IMR-90 (cell line): ENCODE results near the gene PIK3C2A. TPM values are rescaled to one million over a fixed set of nuclear protein-coding genes. Genes with fewer than 3 reads are reported as not detected.

Experiments
- ATAC-seq: fragments of 200-7000 bp; cut with Tn5 transposase; 2 replicates; pipeline ENCODE4 v1.9.1; 2020; ENCODE audit warnings: low read depth, mild to moderate bottlenecking, moderate library complexity
- BruUV-seq: library from RNA; stranded (reverse); fragments of 400-500 nt; replicated peaks from 2 replicates; lab custom pipeline; 2021; lab: Mats Ljungman, UMichigan
- CTCF ChIA-PET: fragments of 300-600 bp; formaldehyde crosslinking; extraction: SDS; loops from one replicate; lab custom pipeline; 2021; ENCODE audit warnings: antibody characterized with exemption; lab: Yijun Ruan, JAX
- POLR2A ChIA-PET: fragments of 300-600 bp; sonication (Branson Sonifier 250); formaldehyde crosslinking; loops from one replicate; lab custom pipeline; 2022; ENCODE audit warnings: antibody characterized with exemption; ENCODE audit not compliant: unreplicated experiment; lab: Charles Lee
- DNase-seq: peaks from one replicate; pipeline ENCODE4 v3.0.0; 2013
- H2AFZ ChIP-seq: replicated peaks from 2 replicates; pipeline ENCODE3; 2013; ENCODE audit warnings: low read length, mild to moderate bottlenecking; ENCODE audit not compliant: poor library complexity
- H2AK5ac ChIP-seq: 2 replicates; pipeline ENCODE4 v1.6.1; 2013; ENCODE audit warnings: low read depth, low read length, inconsistent platforms
- H2AK9ac ChIP-seq: replicated peaks from 2 replicates; pipeline ENCODE3; 2013; ENCODE audit warnings: mild to moderate bottlenecking, low read depth, low read length, moderate library complexity; ENCODE audit not compliant: poor library complexity
- H2BK120ac ChIP-seq: 2 replicates; pipeline ENCODE4 v1.6.1; 2013; ENCODE audit warnings: low read depth, low read length, inconsistent platforms
- H2BK15ac ChIP-seq: 3 replicates; pipeline ENCODE4 v1.6.1; 2013; ENCODE audit warnings: low read depth, low read length, inconsistent platforms
- H2BK20ac ChIP-seq: 2 replicates; pipeline ENCODE4 v1.6.1; 2013; ENCODE audit warnings: low read depth, mild to moderate bottlenecking, inconsistent platforms, low read length, moderate library complexity
- H2BK5ac ChIP-seq: 2 replicates; pipeline ENCODE4 v1.6.1; 2013; ENCODE audit warnings: mild to moderate bottlenecking, low read depth, low read length, inconsistent platforms; ENCODE audit not compliant: poor library complexity, severe bottlenecking
- H3K14ac ChIP-seq: replicated peaks from 2 replicates; pipeline ENCODE4 v1.6.1; 2013; ENCODE audit warnings: low read depth, low read length, inconsistent platforms
- H3K18ac ChIP-seq: 2 replicates; pipeline ENCODE4 v1.6.1; 2013; ENCODE audit warnings: low read depth, low read length, control low read depth
- H3K23ac ChIP-seq: 2 replicates; pipeline ENCODE4 v1.6.1; 2013; ENCODE audit warnings: low read depth, low read length, inconsistent platforms
- H3K27ac ChIP-seq: 2 replicates; pipeline ENCODE4 v1.5.1; 2013; ENCODE audit warnings: mild to moderate bottlenecking, control low read depth, low read length; ENCODE audit not compliant: insufficient read depth
- H3K27me3 ChIP-seq: 2 replicates; pipeline ENCODE4 v1.6.1; 2013; ENCODE audit warnings: low read length; ENCODE audit not compliant: control insufficient read depth, insufficient read depth
- H3K36me3 ChIP-seq: 2 replicates; pipeline ENCODE4 v1.6.1; 2013; ENCODE audit warnings: low read length, mixed read lengths; ENCODE audit not compliant: control insufficient read depth, insufficient read depth
- H3K4ac ChIP-seq: 2 replicates; pipeline ENCODE4 v1.6.1; 2013; ENCODE audit warnings: low read depth, low read length, inconsistent platforms
- H3K4me1 ChIP-seq: 2 replicates; pipeline ENCODE4 v1.6.1; 2013; ENCODE audit warnings: low read length, mixed read lengths; ENCODE audit not compliant: control insufficient read depth, insufficient read depth
- H3K4me2 ChIP-seq: 2 replicates; pipeline ENCODE4 v1.6.1; 2013; ENCODE audit warnings: low read depth, mild to moderate bottlenecking, control low read depth, low read length, moderate library complexity
- H3K4me3 ChIP-seq: 2 replicates; pipeline ENCODE4 v1.5.1; 2013; ENCODE audit warnings: low read depth, mild to moderate bottlenecking, control low read depth, low read length, moderate library complexity; ENCODE audit not compliant: insufficient read depth
- H3K56ac ChIP-seq: 2 replicates; pipeline ENCODE4 v1.6.1; 2013; ENCODE audit warnings: low read length, inconsistent platforms; ENCODE audit not compliant: insufficient read depth; ENCODE audit errors: extremely low read depth
- H3K79me1 ChIP-seq, 2 experiments: 2 replicates each; pipeline ENCODE4 v1.6.1; 2013; ENCODE audit warnings: low read length in 2 of 2, inconsistent platforms in 1 of 2, low read depth in 1 of 2
- H3K9ac ChIP-seq: 2 replicates; pipeline ENCODE4 v1.6.1; 2013; ENCODE audit warnings: low read depth, low read length, control low read depth
- H3K9me1 ChIP-seq: 2 replicates; pipeline ENCODE4 v1.6.1; 2013; ENCODE audit warnings: low read length, inconsistent platforms; ENCODE audit not compliant: insufficient read depth
- H3K9me3 ChIP-seq: 2 replicates; pipeline ENCODE4 v1.6.1; 2013; ENCODE audit warnings: low read length; ENCODE audit not compliant: control insufficient read depth, insufficient read depth
- H4K20me1 ChIP-seq: 2 replicates; pipeline ENCODE4 v1.6.1; 2013; ENCODE audit warnings: low read length, inconsistent platforms; ENCODE audit not compliant: insufficient read depth
- H4K5ac ChIP-seq: 2 replicates; pipeline ENCODE4 v1.6.1; 2013; ENCODE audit warnings: mild to moderate bottlenecking, low read depth, low read length, control low read depth
- H4K8ac ChIP-seq, 2 experiments: 2 replicates each; pipeline ENCODE4 v1.6.1; 2013; ENCODE audit warnings: low read depth in 2 of 2, low read length in 2 of 2, control low read depth in 1 of 2, inconsistent platforms in 1 of 2
- H4K91ac ChIP-seq: 2 replicates; pipeline ENCODE4 v1.6.1; 2013; ENCODE audit warnings: low read depth, low read length, inconsistent platforms; ENCODE audit not compliant: insufficient read depth
- BHLHE40 ChIP-seq: fragments of 150-350 bp; IDR thresholded peaks from 2 replicates; pipeline ENCODE4 v1.6.1; 2016; ENCODE audit warnings: mild to moderate bottlenecking, low read depth, low read length
- MAFK ChIP-seq: IDR thresholded peaks from 2 replicates; pipeline ENCODE4 v1.6.1; 2012; ENCODE audit warnings: low read depth, low read length, improper control_type of control experiment
- NFE2L2 ChIP-seq: fragments of 150-350 bp; IDR thresholded peaks from 2 replicates; pipeline ENCODE4 v1.6.1; 2016; ENCODE audit warnings: low read depth, mild to moderate bottlenecking, low read length
- WGBS, 2 experiments: methylation state at CpG; one replicate each; pipeline versions ENCODE4 v1.1.5 to v1.1.7; 2013; ENCODE audit warnings: missing lambda C conversion rate in 2 of 2; ENCODE audit not compliant: insufficient read length in 1 of 2; ENCODE audit errors: extremely low coverage in 2 of 2; 5-methylcytosine and 5-hydroxymethylcytosine counted together
- dilution Hi-C: fragments of 300-500 bp; cut with HindIII; formaldehyde crosslinking; loops from one replicate; pipeline ENCODE4 v1.14.3; 2018; ENCODE audit warnings: low sequenced_read_pairs; ENCODE audit not compliant: unreplicated experiment
- in situ Hi-C: fragments of 300-500 bp; cut with MboI; formaldehyde crosslinking; loops from 3 replicates; pipeline ENCODE4 v1.14.3; 2019; ENCODE audit warnings: low sequenced_read_pairs, inconsistent platforms, mixed read lengths
- intact Hi-C: fragments of 100-400 bp; cut with micrococcal nuclease; formaldehyde crosslinking; loops from 2 replicates; pipeline ENCODE4 v1.10.0; 2022
- polyA plus RNA-seq, 3 experiments: library from polyadenylated mRNA; depleted of rRNA; stranded (reverse); fragments of >200 nt; gene quantifications; 2 replicates each; pipeline ENCODE4 v1.2.3, GENCODE V29; 2012; ENCODE audit warnings: low replicate concordance in 1 of 3
- total RNA-seq: library from RNA; depleted of rRNA; stranded (reverse); fragments of >200 nt; gene quantifications from 2 replicates; pipeline ENCODE4 v1.2.3, GENCODE V29; 2012

The PIK3C2A gene
- total and polyA plus RNA-seq, 2 of the 4 experiments (the other 2 are of a cell fraction), result 14.6 to 36.6 TPM

GRCh38 chr11:17186932-17187692, 20.7 kb downstream of the PIK3C2A start:
- peaks cover 4% of the 10 kb centered on the region; the same call in 1 of the 2 replicates for H4K20me1 ChIP-seq

More at GRCh38 chr11:17186932-17187692, 20.7 kb downstream of the PIK3C2A start:
- no peak overlapping the region for H3K4me3 ChIP-seq
- no peak overlapping the region for H4K5ac ChIP-seq
- no TSS peak for BruUV-seq
- no peak overlapping the region for H3K23ac ChIP-seq
- H2AK9ac ChIP-seq, result no peak overlapping the region
- in situ Hi-C loops, result no loop called here
- intact Hi-C loops, result no loop called here
- H3K9ac ChIP-seq, result no peak overlapping the region
- H3K27ac ChIP-seq, result no peak overlapping the region
- TF ChIP-seq BHLHE40 (no peak), NFE2L2 (no peak), MAFK (no peak)
- no peaks in the 10 kb centered on the region for H3K9me3 ChIP-seq
- peaks cover 24 to 36% of the 10 kb centered on the region in 2 experiments for H3K79me1 ChIP-seq
- no peak overlapping the region for H2AK5ac ChIP-seq
- no peak overlapping the region for H2BK20ac ChIP-seq
- H3K9me1 ChIP-seq, result no peaks in the 10 kb centered on the region
- ATAC-seq (no peak), DNase-seq (no peak)
- no peak overlapping the region for H2BK5ac ChIP-seq
- no peak overlapping the region for H4K8ac ChIP-seq
- H3K4ac ChIP-seq, result no peak overlapping the region
- H3K56ac ChIP-seq, result no peak overlapping the region
- peaks cover 6% of the 10 kb centered on the region for H3K36me3 ChIP-seq
- no peak overlapping the region for H3K4me2 ChIP-seq
- no peak overlapping the region for H4K91ac ChIP-seq
- no peaks in the 10 kb centered on the region for H3K4me1 ChIP-seq
- no peak overlapping the region for H3K14ac ChIP-seq
- H3K27me3 ChIP-seq, result no peaks in the 10 kb centered on the region
- H2BK120ac ChIP-seq, result no peak overlapping the region
- ChIA-PET CTCF (no interaction called here), POLR2A (no interaction called here)
- H2BK15ac ChIP-seq, result no peak overlapping the region
- no peak overlapping the region for H3K18ac ChIP-seq
- H2AFZ ChIP-seq, result no peak overlapping the region
- dilution Hi-C loops, result no loop called here
- 100% methylated on average over 1 of the region's 3 CpGs; no CpG with 5 or more reads in 1 of the 2 experiments for WGBS, 2 experiments
